Measurements from ENCODE around the gene OGFOD1.

Gene OGFOD1

GRCh38 chr16:56413381-56413780 lies 38.0 kb upstream of the OGFOD1 start:
- TF ChIP-seq CTCF (IDR thresholded peaks at IDR 0.05) (no peak), ZFX (IDR thresholded peaks at IDR 0.05; ENCODE audit: borderline replicate concordance) (no peak)
- H3K27ac ChIP-seq, result no peak overlapping the region

DNA sequence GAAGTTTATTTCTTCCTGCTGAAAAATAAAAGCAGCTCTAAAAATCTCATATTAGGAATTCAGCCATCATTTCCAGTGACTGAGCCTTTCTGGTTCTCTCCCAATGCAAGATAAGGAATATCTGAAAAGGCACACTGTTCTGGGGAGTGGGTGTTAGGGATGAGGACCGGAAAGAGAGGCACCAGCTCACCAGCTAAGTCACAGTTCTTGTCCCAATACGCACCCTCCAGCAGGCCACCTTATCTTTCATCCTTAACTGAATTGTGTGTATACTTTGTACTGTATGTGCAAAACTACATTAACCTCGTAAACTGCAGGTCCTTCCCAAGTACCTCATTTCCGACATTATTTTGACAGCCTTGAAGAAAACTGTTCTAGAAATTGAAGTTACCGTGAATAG lies 37.0 kb upstream of the OGFOD1 start:
- no peak for TF ChIP-seq ZFX (IDR thresholded peaks at IDR 0.05; ENCODE audit: borderline replicate concordance)
- no peak for TF ChIP-seq CTCF (IDR thresholded peaks at IDR 0.05)
- no peak overlapping the region for H3K27ac ChIP-seq

DNA sequence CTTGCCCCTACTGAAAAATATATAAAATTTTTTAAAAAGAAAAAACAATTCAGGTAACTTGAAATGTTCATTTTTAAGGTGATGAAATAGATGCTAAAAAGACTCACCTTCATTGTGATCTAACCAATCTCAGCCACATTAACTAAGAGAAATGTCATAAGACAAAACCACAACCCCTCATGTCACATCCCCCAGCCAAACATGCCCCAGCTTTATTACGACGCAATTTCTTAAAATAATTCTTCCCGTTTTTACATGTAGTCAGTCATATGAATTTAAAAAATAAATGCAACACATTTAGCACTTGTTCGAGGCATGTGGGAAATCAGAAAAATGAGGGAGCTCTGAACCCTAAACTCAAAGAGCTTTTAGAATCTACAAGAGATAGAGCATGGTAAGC lies 35.5 kb upstream of the OGFOD1 start:
- TF ChIP-seq CTCF (IDR thresholded peaks at IDR 0.05) (no peak), ZFX (IDR thresholded peaks at IDR 0.05; ENCODE audit: borderline replicate concordance) (no peak)
- no peak overlapping the region for H3K27ac ChIP-seq

DNA sequence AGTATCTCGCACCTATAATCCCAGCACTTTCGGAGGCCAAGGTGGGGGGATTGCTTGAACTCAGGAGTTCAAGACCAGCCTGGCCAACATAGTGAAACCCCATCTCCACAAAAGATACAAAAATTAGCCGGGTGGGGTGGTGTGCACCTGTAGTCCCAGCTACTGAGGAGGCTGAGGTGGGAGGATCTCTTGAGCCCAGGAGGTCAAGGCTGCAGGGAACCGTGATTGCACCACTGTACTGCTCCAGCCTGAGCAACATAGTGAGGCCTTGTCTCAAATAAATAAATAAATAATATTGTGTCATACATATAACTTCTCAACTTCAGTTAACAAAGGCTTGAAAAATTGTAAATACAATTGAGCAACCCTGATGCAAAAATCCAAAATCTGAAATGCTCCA lies 34.2 kb upstream of the OGFOD1 start:
- H3K27ac ChIP-seq, result no peak overlapping the region
- TF ChIP-seq CTCF (IDR thresholded peaks at IDR 0.05) (no peak), ZFX (IDR thresholded peaks at IDR 0.05; ENCODE audit: borderline replicate concordance) (no peak)

DNA sequence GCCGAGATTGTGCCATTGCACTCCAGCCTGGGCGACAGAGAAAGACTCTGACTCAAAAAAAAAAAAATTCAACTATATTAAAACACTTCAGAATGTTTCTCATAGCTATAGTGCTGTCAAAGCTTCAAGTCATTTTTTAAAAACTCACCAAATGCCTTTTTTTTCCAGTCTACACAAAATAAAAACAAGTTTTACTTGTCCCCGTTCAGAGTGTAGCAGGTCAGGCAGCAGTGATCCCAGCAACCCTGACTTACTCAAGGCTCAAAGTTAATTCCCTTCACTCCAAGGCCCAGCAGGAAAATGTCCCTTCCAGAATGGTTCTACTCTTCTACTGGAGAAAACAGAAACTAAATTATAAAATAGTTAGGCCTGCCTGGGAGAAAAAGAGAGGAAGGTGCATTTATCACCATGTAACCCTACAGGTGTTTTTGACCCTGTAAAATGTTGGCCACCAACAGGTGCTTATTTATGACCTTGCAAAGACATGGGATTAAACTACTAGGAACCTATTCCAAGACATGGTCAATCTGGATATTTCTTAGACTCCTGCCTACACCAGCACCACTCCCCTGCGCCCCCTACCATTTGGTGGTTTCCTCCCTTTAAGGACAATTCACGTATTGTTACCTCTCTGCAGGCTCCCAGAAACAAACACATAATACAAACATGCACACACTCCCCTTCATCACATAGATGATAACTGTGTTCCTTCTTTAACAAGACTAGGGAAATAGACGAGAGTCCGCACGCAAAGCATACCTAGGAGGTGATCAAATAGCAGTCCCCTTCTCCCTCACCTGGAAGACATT lies 31.4 kb upstream of the OGFOD1 start:
- H3K27ac ChIP-seq, result no peak overlapping the region

DNA sequence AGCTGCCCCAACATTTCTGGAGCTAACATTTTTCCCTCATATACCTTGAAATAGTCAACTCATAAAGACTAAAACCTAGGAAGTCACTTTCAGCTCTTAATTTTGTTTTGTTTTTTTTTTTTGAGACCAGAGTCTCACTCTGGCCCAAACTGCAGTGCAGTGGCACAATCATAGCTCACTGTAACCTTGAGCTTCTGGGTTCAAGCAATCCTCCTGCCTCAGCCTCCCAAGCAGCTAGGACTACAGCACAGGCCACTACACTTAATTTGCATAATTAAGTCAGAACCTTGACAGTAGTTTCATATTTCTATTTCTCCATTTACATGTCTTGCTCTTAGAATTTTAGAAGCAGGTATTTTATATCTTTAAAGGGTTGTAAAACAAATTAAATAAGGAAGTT lies 30.7 kb upstream of the OGFOD1 start:
- no peak overlapping the region for H3K27ac ChIP-seq
- TF ChIP-seq CTCF (IDR thresholded peaks at IDR 0.05) (no peak), ZFX (IDR thresholded peaks at IDR 0.05; ENCODE audit: borderline replicate concordance) (no peak)

More for the DNA sequence above, 31.4 kb upstream of the OGFOD1 start:
- TF ChIP-seq ZFX (IDR thresholded peaks at IDR 0.05; ENCODE audit: borderline replicate concordance) (no peak), CTCF (IDR thresholded peaks at IDR 0.05) (no peak)

GRCh38 chr16:56421313-56421712 lies 30.0 kb upstream of the OGFOD1 start:
- no peak overlapping the region for H3K27ac ChIP-seq
- TF ChIP-seq CTCF (IDR thresholded peaks at IDR 0.05) (no peak), ZFX (IDR thresholded peaks at IDR 0.05; ENCODE audit: borderline replicate concordance) (no peak)

Data from 22Rv1 (cell line).